ENCODE data around the gene TMEM245.

- no peak for TF ChIP-seq CTCF (IDR thresholded peaks at IDR 0.05)
- peak in 1 of 2 donors; percentile 85 for TF ChIP-seq POLR2A (IDR thresholded peaks at IDR 0.05)
These were observed 1.6 kb downstream of the TMEM245 start for GRCh38 chr9:109117856-109118807.
